ENCODE data around the gene RPL22.

RPL22 gene

DNA sequence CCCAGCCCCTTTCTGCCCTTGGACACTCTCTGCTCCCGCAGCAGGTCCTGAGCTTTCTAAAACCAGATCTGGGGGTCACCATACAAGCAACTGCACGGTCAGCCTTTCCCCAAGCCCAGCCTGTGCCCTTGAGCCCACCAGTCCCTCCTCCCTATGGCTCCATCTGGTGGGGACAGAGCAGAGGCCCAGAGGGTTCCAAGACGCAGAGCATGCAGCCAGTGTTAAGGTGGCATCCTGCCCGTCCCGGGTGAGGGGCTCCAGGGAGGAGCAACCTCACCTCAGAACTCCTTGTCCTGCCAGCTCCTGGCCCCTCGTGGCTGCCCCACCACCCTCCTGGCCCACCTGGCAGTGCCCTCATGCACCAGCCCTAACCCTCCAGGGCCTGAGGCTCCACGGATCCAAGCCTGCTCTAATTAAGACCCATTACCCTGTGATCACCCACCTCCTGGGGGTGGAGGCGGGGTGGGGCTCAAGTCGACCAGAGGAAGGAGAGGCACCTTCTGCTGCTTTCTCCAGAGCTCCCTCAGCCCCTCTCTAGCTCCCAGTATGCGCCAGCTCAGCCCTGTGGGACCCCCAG lies 27.8 kb downstream of the RPL22 start:
- DNase-seq (ENCODE audit: low read depth) = no peak

DNA sequence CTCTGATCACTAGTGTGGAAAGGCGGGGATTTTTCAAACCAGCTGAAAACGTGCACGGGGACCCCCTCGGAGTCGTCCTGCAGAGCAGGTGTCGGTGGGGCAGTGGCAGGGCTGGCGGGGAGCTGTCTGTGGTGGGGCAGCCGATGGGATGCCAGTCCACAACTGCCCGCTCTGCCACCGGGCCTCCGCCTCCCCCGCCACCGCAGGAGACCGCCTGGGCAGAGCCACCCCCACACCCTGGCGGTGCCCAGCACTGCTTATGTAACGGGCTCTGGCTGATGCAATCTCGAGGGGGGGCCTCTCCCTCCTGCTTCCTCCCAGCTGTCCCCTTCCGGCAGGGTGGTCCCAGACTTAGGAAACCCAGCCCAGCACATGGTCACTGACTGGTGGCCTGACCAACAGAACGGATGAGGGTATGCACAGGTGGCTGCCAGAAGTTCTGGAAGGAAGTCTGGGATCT lies 28.6 kb downstream of the RPL22 start:
- no peak for DNase-seq (ENCODE audit: low read depth)

DNA sequence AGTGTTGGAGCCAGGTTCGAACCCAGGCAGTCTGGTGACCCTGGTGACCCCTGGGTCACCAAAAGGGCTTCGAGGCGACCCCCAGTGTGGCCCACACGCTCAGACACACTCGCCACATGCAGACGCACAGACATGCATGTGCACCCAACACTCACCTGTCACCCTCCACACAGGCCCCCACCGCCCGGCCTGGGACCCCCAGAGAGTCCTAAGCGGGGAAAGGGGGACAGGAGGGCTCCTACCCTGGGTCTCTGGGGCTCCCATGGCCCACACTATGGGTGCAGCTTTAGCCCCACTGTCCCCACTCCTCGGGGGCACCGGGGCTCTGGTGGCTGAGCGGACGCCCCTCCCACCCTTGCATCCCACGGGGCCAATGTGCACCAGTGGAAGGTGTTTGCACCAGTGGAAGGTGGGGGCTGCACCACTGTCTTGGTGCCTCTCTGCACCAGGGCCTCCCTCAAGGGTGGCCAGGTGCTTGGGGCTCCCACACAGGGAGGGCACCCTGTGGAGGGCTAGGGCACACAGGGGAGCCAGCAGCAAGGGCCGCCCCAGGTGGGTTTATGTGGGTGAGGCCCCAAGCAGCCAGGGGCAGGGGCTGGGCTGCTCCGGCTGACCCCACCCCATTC lies 29.2 kb downstream of the RPL22 start:
- DNase-seq (ENCODE audit: low read depth) = no peak

DNA sequence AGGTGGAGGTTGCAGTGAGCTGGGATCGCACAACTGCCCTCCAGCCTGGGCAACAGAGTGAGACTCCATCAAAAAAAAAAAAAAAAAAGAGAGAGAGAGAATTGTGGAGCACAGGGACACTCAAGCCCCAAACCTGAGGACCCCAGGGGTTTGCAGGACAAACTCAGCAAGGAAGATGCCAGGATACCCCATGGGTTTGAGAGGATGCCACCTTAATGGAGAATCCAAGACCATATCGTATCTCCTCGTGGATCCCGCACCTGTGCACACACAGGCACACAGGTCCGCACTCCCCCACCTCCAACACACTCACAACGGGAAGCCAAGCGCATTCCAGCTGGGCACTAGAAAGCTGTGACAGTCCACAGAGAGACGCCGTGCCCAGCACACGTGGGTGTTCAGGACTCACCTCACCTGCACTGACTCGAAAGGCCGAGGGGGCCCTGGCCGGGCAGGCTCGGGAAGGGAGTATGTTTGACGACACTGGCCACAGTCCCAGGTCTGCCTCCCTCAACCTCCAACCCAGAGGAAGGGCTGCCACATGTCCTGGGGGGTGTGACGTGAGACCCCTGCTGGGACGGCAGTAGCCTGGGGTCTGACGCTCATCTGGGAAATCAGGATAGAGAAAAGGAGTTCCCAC lies 30.3 kb downstream of the RPL22 start:
- DNase-seq (ENCODE audit: low read depth) = no peak

DNA sequence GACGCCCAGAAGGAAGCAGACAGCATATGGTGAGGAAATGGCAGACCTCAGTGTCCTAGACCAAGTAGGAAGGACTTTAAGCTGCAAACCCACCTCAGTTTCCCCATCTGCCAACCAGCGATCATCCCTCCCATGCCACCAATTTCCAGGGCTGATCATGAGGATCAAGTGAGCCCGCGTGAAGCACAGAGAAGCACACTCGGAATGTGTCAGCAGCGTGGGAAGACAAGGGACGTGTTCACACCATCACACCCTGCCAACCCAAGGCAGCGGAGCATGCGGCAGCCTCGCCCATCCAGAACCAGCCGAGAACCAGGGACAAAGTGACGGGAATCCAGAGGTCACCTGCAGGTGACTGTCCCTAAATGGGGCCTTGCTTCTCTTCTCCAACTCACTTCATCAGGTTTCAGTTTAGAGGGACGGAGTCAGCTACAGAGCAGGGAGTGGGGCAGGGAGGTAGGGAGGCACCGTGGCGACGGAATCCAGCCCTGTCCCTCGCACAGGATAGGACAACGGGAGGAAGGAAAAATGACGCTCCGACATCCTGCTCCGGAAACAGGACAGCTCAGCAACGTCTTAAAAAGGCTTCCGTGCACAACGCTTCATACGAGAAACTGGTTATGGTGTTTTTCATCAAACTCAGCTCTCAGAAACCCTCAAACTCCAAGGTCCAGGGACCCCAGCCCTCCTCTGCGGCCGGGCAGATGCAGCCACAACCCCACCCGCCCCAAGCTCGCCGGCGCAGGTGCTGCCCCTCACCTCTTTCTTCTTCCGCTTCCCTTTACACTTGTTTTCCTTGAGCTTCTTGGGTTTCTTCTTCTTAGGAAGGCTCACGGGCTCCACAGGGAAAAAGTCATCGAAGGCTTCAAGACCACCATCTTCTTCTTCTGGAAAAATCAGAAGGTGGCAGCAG lies 31.7 kb downstream of the RPL22 start:
- DNase-seq (ENCODE audit: low read depth) = no peak

DNA sequence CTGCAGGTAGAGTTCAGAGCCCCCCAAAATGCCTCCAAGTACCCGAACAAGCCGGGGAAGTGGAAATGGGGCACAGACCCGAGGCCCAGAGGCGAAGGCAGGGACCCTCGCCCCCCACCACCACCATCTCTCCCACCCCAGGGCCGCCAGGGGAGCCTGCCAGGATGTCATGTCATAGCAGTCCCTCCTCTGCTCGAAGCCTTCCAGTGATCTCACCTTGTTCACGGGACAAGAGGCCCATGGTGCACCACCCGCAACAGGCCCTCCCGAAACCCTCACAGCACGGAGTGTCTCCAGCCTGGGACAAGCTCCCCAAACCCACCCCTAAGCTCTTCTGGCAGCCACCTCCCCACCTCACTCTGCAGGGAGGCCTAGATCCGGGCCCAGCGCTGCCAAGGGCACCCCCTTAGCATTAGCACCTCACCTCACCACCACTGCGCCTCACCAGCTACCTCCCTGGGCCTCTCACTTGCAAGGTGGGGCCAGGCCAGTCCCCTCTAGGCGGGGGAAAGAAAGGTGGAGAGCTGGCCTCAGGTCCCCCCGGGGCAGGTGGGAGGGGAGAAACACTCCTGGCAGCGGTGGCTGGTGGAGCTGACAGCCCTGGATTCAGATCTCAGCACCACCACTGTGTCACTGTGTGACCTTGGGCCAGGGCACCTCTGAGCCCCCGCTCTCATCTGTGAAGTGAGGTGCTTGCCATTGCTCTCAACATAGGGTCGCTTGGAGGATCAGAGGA lies 32.6 kb downstream of the RPL22 start:
- no peak for DNase-seq (ENCODE audit: low read depth)

DNA sequence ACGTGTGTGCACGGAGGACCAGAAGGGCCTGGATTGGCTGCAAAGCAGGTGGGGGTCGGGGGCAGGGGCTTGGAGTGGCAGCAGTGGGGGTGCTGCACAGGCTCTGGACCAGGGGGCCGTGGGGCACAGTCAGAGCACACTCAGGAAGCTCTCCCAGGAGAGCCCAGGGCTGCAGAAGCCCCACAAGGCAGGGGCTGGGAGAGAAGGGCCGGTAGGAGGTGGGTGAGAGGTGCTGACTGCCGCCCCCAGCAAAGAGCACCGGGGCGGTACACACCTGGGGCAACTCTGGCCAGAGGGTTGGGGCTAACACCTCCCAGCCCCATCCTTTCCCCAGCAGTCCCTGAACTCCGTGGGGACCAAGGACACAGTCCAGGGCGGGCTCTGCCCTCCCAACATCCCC lies 33.2 kb downstream of the RPL22 start:
- no peak for DNase-seq (ENCODE audit: low read depth)

DNA sequence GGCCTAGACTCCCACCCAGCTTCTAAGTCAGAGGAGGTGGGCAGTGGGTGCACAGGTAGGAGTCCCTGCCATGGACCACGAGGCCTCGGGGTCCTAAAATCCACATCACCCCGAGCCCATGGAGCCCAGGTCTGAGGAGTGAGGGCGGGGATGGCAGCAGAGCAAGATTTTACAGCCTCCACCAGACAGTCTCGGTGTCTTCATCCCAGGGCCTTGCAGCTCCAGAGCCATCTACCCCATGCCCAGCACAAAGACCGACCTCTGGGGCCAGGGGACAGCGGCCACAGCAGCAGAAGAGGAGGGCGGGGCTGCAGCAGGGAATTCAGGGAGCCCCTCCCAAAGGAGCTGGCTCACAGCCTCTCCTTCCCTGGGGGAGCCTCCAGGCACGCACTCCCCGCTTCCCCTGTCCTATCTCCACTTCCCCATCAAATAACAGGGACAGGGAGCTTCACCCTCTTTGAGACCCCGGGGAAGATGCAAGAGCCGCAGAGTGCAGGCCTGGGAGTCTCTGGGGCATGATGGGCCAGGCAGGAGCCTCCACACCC lies 33.9 kb downstream of the RPL22 start:
- no peak for DNase-seq (ENCODE audit: low read depth)

DNA sequence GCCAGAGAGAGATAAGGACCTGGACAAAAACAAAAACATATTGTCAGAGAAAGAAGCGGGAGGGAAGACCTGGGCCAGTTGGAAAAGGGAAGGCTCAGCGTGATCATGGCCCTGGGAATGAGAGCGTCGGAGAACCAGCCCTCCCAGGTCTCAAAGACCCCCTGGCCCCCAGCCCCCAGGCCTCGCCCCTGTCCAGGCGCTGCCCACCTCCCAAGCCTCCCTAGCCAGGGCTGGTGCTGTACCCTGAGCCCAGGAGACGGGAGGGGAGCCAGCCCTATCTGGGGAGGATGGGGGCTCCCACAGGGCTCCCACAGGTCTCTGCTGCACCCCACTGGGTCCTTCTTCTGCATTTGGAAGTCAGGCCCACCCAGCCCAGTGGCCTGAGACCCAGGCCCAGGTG lies 34.4 kb downstream of the RPL22 start:
- no peak for DNase-seq (ENCODE audit: low read depth)

DNA sequence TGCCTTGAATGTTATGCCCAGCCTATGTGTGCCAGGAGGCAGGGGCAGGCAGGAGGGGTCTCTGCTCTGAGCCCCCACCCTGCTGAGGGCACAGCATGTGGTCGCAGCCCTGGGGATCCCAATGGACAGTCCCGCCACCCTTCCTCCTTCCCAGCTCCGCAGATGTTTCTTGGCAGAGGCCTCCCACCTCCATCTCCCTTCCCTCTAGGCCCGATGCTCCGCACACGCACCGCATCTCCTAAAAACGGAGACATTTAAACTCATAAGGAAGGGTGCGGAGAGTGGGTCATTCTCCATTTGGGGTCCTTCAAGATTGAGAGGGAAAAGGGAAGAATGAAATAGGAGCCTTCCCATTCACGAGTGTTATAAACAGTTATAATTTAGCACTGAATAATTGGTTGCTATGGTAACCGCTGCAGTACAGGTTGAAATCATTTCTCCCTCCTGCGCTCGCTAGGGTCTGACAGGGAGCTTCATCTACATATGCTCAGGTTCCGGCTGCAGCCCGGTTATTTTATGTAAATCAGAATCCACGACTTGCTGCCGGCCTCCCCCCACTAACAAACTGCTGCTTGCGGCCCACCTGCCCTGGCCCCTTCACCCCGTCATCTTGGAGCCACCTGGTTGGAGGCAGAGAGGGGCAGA lies 35.3 kb downstream of the RPL22 start:
- no peak for DNase-seq (ENCODE audit: low read depth)

DNA sequence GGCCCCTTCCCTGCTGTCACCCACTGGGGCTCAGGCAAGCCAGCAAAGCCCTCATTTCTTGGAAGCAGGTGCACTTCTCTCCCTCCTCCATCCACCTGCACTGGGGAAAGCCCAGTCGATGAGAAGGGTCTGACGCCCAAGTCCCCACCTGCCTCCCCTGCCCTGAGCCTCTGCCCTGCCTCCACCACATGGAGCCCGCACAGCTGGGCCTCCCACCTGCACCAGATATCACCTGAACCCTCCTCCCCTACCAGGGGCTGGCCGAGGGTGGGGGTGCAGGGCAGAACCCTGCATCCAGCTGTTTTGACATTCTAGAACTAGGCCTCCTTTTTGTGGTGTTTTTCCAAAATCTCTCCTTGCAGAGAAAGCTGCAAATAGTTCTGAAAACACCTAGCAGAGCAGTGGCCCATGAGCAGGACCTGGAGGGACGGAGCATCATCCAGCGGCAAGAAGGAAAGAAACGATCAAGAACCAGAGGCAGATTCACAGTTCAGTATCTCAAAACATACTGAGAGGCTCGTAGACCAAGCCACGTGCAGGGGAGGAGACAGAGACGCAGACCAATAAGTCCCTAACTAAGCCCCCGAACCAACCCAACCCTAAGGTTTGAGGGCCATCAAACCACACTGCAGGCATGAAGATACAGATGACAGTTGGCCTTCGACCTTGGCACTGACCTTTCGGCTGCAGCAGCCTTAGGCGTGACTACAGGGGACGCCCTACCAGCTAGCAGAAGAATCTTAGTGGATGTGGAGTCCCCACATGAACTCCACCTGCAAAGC lies 36.0 kb downstream of the RPL22 start:
- no peak for DNase-seq (ENCODE audit: low read depth)

DNA sequence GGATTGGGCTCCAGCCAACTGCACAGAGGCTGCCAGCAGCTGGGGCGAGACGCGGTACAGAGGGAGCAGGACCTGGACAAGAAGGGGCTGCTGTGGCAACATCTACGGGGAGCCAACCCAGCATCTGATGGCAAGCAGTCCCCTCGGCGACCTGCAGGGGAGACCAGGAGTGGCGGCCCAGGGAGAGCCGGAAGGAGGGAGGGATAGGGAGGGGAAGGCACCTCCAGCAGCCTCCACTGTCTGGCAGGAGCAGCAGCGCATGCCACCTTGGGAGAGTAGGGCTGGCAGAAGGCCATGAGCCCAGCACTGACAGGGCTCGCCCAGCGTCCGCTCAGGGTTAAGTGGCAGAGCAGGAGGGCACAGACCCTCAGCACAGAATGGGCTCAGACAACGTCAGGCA lies 36.6 kb downstream of the RPL22 start:
- no peak for DNase-seq (ENCODE audit: low read depth)

DNA sequence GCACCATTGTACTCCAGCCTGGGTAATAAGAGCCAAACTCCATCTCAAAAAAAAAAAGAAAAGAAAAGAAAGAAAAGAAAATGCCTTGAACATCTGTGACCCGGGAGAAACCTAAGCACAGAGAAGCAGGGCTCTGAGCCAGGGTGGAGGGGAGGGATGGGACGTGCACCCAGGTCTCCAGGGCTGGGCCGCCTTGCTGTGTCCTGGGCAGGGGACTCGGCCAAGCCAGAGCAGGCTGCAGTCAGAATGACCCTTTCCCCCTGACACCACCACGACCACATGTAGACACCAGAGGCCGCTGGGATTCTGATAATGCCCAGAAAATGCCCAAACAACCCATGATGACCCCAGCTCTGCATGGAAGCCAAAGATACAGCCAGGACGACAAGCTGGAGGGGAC lies 37.1 kb downstream of the RPL22 start:
- no peak for DNase-seq (ENCODE audit: low read depth)

DNA sequence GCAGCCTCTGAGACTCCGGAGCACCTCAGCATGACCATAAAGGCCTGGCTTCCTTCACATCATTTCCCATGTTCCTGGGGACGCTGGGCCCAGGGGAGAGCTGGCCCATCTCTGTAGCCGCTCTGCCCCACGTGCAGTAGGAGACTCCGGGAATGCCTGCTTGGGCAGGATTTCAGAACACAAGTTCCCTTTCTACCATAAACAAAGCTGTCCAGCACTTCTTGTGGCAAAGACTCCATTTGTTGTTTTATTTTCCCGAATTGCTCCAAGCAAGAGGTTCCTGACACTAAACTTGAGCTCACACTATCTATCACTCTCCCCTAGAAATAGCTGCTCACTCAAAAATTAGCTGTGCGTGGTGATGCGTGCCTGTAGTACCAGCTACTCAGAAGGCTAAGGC lies 41.2 kb downstream of the RPL22 start:
- no peak for DNase-seq (ENCODE audit: low read depth)

DNA sequence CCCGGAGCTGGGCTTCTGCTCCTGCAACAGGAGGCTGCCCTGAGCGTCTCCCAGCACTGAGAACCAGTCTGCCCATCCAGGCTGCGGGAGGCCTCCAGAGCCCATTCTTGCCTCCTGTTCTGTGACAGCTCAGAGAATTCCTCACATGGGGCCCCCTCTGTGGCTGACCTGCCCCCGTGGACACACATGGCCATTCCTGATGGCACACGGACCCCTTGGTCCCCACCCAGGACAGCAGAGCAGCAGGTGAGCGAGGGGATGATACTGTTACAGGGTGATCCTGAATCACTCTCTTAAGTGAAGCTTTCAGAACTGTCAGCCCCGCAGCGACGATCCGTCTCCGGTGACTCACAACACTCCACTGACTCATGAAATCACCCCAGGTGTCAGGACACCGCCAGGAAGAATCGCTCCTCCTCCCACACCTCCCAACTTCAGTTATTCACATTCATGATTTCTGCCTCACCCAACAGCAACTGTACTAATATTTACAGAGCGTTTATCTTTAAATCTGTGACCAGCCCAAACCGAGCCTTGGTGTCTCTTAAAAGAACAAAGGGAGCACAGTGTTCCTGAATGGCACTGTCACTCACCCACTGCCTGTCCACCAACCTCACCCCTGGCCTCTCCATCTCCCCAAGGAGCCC lies 41.7 kb downstream of the RPL22 start:
- no peak for DNase-seq (ENCODE audit: low read depth)

DNA sequence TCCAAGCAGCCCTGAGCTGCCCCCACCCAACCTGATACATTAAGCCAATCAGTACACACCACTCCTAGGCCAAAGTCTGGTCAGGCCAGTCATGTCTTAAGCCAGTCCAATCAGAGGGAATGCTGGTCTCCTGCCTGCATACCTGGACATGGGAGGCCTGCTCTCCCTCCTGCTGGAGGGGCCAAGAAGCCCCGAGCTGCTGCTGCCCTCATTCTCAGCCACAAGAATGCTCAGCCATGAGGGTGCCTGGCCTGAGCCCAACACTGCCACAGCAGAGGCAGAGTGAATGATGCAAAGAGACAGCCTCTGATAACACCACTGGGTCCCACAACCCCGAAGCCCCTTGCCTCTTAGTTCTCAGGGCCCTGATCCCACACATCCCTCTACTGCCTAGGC lies 42.3 kb downstream of the RPL22 start:
- no peak for DNase-seq (ENCODE audit: low read depth)

DNA sequence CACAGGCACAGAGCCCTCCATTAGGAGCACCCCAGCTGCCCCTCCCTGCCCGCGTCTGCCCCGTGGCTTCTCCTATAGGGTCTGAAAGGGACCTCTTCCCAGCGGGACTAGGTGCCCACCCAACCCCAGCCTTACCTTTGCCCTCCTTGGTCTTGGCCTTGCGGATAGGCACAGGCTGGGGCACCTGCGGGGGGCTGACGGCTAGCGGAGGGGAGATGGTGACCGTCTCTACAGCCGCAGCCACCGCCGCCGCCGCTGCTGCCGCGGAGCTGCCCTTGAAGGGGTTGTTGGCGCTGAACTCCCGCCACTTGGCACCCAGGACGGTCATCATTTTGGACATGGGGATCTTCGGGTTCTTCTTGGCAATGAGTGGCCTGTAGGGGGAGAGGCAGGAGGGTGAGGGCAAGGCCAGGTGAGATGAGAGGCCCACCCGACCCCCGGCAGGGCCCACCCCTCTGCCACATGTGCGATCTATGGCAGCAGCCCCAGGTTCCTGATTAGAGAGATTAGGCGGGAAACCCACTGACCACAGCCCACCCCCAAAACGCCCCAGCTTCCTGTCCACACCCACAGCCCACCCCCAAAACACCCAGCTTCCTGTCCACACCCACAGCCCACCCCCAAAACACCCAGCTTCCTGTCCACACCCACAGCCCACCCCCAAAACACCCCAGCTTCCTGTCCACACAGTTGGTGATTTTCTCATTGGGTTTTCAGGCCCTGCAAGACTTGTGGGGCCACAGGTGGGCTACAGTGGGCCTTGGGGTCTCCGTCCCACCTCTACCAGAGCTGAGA lies 44.7 kb downstream of the RPL22 start:
- no peak for DNase-seq (ENCODE audit: low read depth)

DNA sequence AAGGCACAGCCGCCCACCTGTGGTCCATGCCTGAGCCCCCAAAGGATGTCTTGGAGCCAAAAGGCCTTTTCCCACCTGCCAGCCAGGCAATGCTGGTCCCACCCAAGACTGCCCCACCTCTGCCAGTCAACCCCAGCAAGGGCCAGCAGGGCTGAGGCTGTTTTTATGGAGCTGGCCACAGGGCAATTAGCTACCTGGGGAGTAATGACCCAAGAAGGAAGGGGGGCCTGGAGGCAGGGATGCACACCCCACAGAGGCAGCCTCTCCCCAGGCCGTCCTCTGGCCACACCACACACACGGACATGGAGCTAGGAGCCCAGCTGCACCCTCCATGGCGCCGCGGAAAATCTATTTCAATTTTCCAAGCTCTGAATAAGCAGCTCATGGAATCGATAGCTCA lies 46.5 kb downstream of the RPL22 start:
- DNase-seq (ENCODE audit: low read depth) = no peak

DNA sequence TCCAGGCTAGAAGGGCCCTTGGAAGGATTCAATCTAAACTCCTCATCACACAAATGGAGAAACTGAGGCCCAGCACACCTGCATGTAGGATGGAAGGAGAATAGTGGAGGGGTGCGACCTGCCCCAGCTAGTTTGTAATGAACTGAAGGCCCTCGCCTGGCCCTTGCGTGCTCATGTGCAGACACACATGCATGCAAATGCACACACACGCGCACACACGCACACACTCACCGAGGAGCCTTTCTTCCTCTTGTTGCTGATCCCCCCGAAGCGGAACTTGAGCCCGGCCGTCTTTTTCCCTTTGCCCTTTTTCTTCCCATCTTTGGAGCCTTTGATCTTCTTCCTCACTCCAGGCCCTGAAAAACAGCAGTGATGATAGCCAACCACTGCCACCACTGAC lies 47.2 kb downstream of the RPL22 start:
- DNase-seq (ENCODE audit: low read depth) = no peak

Data from activated T-cell treated with anti-CD3 and anti-CD28 coated beads for 1 hour (primary cell).